ENCODE results near the gene BPIFB1. TPM values are rescaled to one million over a fixed set of nuclear protein-coding genes. Genes with fewer than 3 reads are reported as not detected.

BPIFB1 gene
- total RNA-seq, 1 experiment from 2014 or later, result not detected

Other genes starting within 250 kb of the BPIFB1 start
- gene BPIFB3, start 229.3 kb upstream of the BPIFB1 start, total RNA-seq (2014; rRNA removed), result not detected in 2 replicates
- gene BPIFB4, start 203.6 kb upstream of the BPIFB1 start, total RNA-seq (2014; rRNA removed), result not detected in 2 replicates
- not detected in 2 replicates for gene BPIFA2, start 115.1 kb upstream of the BPIFB1 start, total RNA-seq (2014; rRNA removed)
- not detected in 2 replicates for gene BPIFA3, start 65.9 kb upstream of the BPIFB1 start, total RNA-seq (2014; rRNA removed)
- not detected in 2 replicates for gene BPIFA1, start 47.2 kb upstream of the BPIFB1 start, total RNA-seq (2014; rRNA removed)
- gene CDK5RAP1, start 118.3 kb downstream of the BPIFB1 start, total RNA-seq (2014; rRNA removed), result 23.5 and 29.0 TPM in 2 replicates
- 26.2 and 29.7 TPM in 2 replicates for gene SNTA1, start 160.5 kb downstream of the BPIFB1 start, total RNA-seq (2014; rRNA removed)
- gene CBFA2T2, start 206.9 kb downstream of the BPIFB1 start, total RNA-seq (2014; rRNA removed), result 6.6 and 8.6 TPM in 2 replicates